ENCODE results near the gene PRDM16. TPM values are rescaled to one million over a fixed set of nuclear protein-coding genes. Genes with fewer than 3 reads are reported as not detected.

The PRDM16 gene
- polyA plus RNA-seq, 2 of the 4 experiments (the other 2 are of a cell fraction), result 0.03 to 0.35 TPM

GRCh38 chr1:3245344-3245743 is 176.3 kb downstream of the PRDM16 start (continued):
- no peak for TF ChIP-seq BCL3 (IDR thresholded peaks at IDR 0.05)
- TF ChIP-seq, protein P1, sequence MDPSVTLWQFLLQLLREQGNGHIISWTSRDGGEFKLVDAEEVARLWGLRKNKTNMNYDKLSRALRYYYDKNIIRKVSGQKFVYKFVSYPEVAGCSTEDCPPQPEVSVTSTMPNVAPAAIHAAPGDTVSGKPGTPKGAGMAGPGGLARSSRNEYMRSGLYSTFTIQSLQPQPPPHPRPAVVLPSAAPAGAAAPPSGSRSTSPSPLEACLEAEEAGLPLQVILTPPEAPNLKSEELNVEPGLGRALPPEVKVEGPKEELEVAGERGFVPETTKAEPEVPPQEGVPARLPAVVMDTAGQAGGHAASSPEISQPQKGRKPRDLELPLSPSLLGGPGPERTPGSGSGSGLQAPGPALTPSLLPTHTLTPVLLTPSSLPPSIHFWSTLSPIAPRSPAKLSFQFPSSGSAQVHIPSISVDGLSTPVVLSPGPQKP (IDR thresholded peaks at IDR 0.05; ENCODE audit: low read depth, low read length), result no peak
- no peak for TF ChIP-seq HOXB13 (CRISPR knock-in tag; IDR thresholded peaks at IDR 0.05; ENCODE audit: low read depth)
- no peak for TF ChIP-seq NPAS2 (CRISPR knock-in tag; IDR thresholded peaks at IDR 0.05; ENCODE audit: borderline replicate concordance)

GRCh38 chr1:3245768-3246167 is 176.8 kb downstream of the PRDM16 start:
- Histone ChIP-seq H3K27ac (no peak overlapping the region), H3K4me1 (no peaks in the 10 kb centered on the region), H3K4me2 (no peak overlapping the region), H3K4me3 (no peak overlapping the region), H3K9me3 (no peaks in the 10 kb centered on the region)
- ATAC-seq (no peak), FAIRE-seq (no peak), DNase-seq (ENCODE audit: low read depth in 1 of 2, low spot score in 1 of 2) (no peak)
- WGBS (ENCODE audit: missing lambda C conversion rate), result 81% methylated on average over 13 of the region's 13 CpGs
- TF ChIP-seq, protein P1 (IDR thresholded peaks at IDR 0.05; ENCODE audit: low read depth, low read length), result no peak
- TF ChIP-seq HEYL (CRISPR knock-in tag; IDR thresholded peaks at IDR 0.05), result no peak
- TF ChIP-seq CHD4 (IDR thresholded peaks at IDR 0.05; ENCODE audit: borderline replicate concordance), result no peak
- TF ChIP-seq HOXB13 (CRISPR knock-in tag; IDR thresholded peaks at IDR 0.05; ENCODE audit: low read depth), result no peak
- TF ChIP-seq NFE2L2 (conservative IDR thresholded peaks at IDR 0.05; ENCODE audit: low read length), result no peak
- no peak for TF ChIP-seq BCL3 (IDR thresholded peaks at IDR 0.05)
- no peak for TF ChIP-seq CHD2 (IDR thresholded peaks at IDR 0.05; ENCODE audit: low read length, partially characterized antibody)
- TF ChIP-seq USF2 (IDR thresholded peaks at IDR 0.05), result no peak
- no peak for TF ChIP-seq RARB (CRISPR knock-in tag; IDR thresholded peaks at IDR 0.05)
- no peak for TF ChIP-seq ESRRA (IDR thresholded peaks at IDR 0.05; ENCODE audit: borderline replicate concordance, low read length)
- TF ChIP-seq, protein P2, sequence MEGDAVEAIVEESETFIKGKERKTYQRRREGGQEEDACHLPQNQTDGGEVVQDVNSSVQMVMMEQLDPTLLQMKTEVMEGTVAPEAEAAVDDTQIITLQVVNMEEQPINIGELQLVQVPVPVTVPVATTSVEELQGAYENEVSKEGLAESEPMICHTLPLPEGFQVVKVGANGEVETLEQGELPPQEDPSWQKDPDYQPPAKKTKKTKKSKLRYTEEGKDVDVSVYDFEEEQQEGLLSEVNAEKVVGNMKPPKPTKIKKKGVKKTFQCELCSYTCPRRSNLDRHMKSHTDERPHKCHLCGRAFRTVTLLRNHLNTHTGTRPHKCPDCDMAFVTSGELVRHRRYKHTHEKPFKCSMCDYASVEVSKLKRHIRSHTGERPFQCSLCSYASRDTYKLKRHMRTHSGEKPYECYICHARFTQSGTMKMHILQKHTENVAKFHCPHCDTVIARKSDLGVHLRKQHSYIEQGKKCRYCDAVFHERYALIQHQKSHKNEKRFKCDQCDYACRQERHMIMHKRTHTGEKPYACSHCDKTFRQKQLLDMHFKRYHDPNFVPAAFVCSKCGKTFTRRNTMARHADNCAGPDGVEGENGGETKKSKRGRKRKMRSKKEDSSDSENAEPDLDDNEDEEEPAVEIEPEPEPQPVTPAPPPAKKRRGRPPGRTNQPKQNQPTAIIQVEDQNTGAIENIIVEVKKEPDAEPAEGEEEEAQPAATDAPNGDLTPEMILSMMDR (IDR thresholded peaks at IDR 0.05), result no peak
- TF ChIP-seq CBX2 (IDR thresholded peaks at IDR 0.05; ENCODE audit: borderline replicate concordance, low read depth), result no peak
- TF ChIP-seq JUNB (IDR thresholded peaks at IDR 0.05), result no peak
- CTCF ChIA-PET, result no interaction called here
- POLR2A ChIA-PET, result no interaction called here

- CTCF ChIA-PET, result no interaction called here
- no peak overlapping the region for H3K4me2 ChIP-seq
- no CpG with 5 or more reads among the region's 16 CpGs for WGBS (ENCODE audit: missing lambda C conversion rate)
- no peaks in the 10 kb centered on the region for H3K9me3 ChIP-seq
- H3K27ac ChIP-seq, result no peak overlapping the region
- no peak for DNase-seq (ENCODE audit: low read depth in 1 of 2, low spot score in 1 of 2)
- no peak for FAIRE-seq
- POLR2A ChIA-PET, result no interaction called here
- no peak for ATAC-seq
- H3K4me1 ChIP-seq, result no peaks in the 10 kb centered on the region
- H3K4me3 ChIP-seq, result no peak overlapping the region
- TF ChIP-seq JUN (IDR thresholded peaks at IDR 0.05) (no peak), HOXB5 (CRISPR knock-in tag; IDR thresholded peaks at IDR 0.05) (no peak), SMC3 (IDR thresholded peaks at IDR 0.05) (no peak), MAX (IDR thresholded peaks at IDR 0.05) (no peak), RARB (CRISPR knock-in tag; IDR thresholded peaks at IDR 0.05) (no peak), ZNF302 (CRISPR knock-in tag; IDR thresholded peaks at IDR 0.05) (no peak), CHD4 (IDR thresholded peaks at IDR 0.05; ENCODE audit: borderline replicate concordance) (no peak), KDM1A (IDR thresholded peaks at IDR 0.05; ENCODE audit: low read depth) (no peak), CHD2 (IDR thresholded peaks at IDR 0.05; ENCODE audit: low read length, partially characterized antibody) (no peak), MYC (IDR thresholded peaks at IDR 0.05; ENCODE audit: borderline replicate concordance, low read length) (no peak)
- TF ChIP-seq, protein P3, sequence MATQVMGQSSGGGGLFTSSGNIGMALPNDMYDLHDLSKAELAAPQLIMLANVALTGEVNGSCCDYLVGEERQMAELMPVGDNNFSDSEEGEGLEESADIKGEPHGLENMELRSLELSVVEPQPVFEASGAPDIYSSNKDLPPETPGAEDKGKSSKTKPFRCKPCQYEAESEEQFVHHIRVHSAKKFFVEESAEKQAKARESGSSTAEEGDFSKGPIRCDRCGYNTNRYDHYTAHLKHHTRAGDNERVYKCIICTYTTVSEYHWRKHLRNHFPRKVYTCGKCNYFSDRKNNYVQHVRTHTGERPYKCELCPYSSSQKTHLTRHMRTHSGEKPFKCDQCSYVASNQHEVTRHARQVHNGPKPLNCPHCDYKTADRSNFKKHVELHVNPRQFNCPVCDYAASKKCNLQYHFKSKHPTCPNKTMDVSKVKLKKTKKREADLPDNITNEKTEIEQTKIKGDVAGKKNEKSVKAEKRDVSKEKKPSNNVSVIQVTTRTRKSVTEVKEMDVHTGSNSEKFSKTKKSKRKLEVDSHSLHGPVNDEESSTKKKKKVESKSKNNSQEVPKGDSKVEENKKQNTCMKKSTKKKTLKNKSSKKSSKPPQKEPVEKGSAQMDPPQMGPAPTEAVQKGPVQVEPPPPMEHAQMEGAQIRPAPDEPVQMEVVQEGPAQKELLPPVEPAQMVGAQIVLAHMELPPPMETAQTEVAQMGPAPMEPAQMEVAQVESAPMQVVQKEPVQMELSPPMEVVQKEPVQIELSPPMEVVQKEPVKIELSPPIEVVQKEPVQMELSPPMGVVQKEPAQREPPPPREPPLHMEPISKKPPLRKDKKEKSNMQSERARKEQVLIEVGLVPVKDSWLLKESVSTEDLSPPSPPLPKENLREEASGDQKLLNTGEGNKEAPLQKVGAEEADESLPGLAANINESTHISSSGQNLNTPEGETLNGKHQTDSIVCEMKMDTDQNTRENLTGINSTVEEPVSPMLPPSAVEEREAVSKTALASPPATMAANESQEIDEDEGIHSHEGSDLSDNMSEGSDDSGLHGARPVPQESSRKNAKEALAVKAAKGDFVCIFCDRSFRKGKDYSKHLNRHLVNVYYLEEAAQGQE (IDR thresholded peaks at IDR 0.05), result no peak
These were observed 177.2 kb downstream of the PRDM16 start for GRCh38 chr1:3246251-3246650.

All from A549 (cell line).